H9 (cell line): ENCODE measurements around the gene FBXO42. TPM values are rescaled to one million over a fixed set of nuclear protein-coding genes. Genes with fewer than 3 reads are reported as not detected.

Source experiments
- DNase-seq: peaks from one replicate; pipeline ENCODE4 v3.0.0-alpha.2; 2017
- H2AFZ ChIP-seq: one replicate; pipeline ENCODE4 v1.6.1; 2013; ENCODE audit warnings: mild to moderate bottlenecking, low read length, control low read depth, moderate library complexity
- H2AK5ac ChIP-seq: 2 replicates; pipeline ENCODE4 v1.6.1; 2013; ENCODE audit warnings: low read length, control low read depth, mixed read lengths; ENCODE audit not compliant: insufficient read length
- H2BK120ac ChIP-seq: one replicate; pipeline ENCODE4 v1.6.1; 2013; ENCODE audit warnings: low read depth, mild to moderate bottlenecking, low read length, control low read depth, inconsistent platforms; ENCODE audit not compliant: poor library complexity, severe bottlenecking
- H2BK12ac ChIP-seq: 2 replicates; pipeline ENCODE4 v1.6.1; 2013; ENCODE audit warnings: low read length, control low read depth, mixed read lengths, low read depth; ENCODE audit not compliant: insufficient read length
- H2BK15ac ChIP-seq: 2 replicates; pipeline ENCODE4 v1.6.1; 2013; ENCODE audit warnings: low read depth, low read length, control low read depth
- H2BK20ac ChIP-seq: one replicate; pipeline ENCODE4 v1.6.1; 2013; ENCODE audit warnings: low read depth, mild to moderate bottlenecking, low read length, control low read depth, inconsistent platforms; ENCODE audit not compliant: poor library complexity, severe bottlenecking
- H2BK5ac ChIP-seq: 2 replicates; pipeline ENCODE4 v1.6.1; 2013; ENCODE audit warnings: low read length, control low read depth, mixed read lengths; ENCODE audit not compliant: insufficient read length
- H3K14ac ChIP-seq: 2 replicates; pipeline ENCODE4 v1.6.1; 2013; ENCODE audit warnings: low read length, control low read depth; ENCODE audit not compliant: insufficient read depth
- H3K18ac ChIP-seq: 2 replicates; pipeline ENCODE4 v1.6.1; 2013; ENCODE audit warnings: low read depth, mild to moderate bottlenecking, mixed read lengths, low read length, control low read depth; ENCODE audit not compliant: insufficient read length
- H3K23ac ChIP-seq: 2 replicates; pipeline ENCODE4 v1.6.1; 2013; ENCODE audit warnings: low read length, control low read depth, mixed read lengths, low read depth; ENCODE audit not compliant: insufficient read length
- H3K23me2 ChIP-seq: 2 replicates; pipeline ENCODE4 v1.6.1; 2013; ENCODE audit warnings: low read depth, mild to moderate bottlenecking, mixed read lengths, low read length, control low read depth; ENCODE audit not compliant: insufficient read length, poor library complexity, severe bottlenecking
- H3K27ac ChIP-seq: 2 replicates; pipeline ENCODE4 v1.5.1; 2013; ENCODE audit warnings: low read length, control low read depth, mixed read lengths, low read depth; ENCODE audit not compliant: insufficient read length
- H3K27me3 ChIP-seq: 2 replicates; pipeline ENCODE4 v1.6.1; 2013; ENCODE audit warnings: low read length, control low read depth, inconsistent platforms; ENCODE audit not compliant: insufficient read depth
- H3K4ac ChIP-seq: 2 replicates; pipeline ENCODE4 v1.6.1; 2013; ENCODE audit warnings: low read depth, mild to moderate bottlenecking, control low read depth, inconsistent platforms, low read length, moderate library complexity
- H3K4me1 ChIP-seq: 2 replicates; pipeline ENCODE4 v1.6.1; 2013; ENCODE audit warnings: low read length, control low read depth, inconsistent platforms; ENCODE audit not compliant: insufficient read depth
- H3K4me2 ChIP-seq: 2 replicates; pipeline ENCODE4 v1.6.1; 2013; ENCODE audit warnings: low read length, control low read depth, mixed read lengths; ENCODE audit not compliant: insufficient read length, insufficient read depth
- H3K56ac ChIP-seq: 2 replicates; pipeline ENCODE4 v1.6.1; 2013; ENCODE audit warnings: low read depth, mild to moderate bottlenecking, mixed read lengths, low read length, control low read depth; ENCODE audit not compliant: insufficient read length
- H3K79me1 ChIP-seq: 2 replicates; pipeline ENCODE4 v1.6.1; 2013; ENCODE audit warnings: low read depth, mild to moderate bottlenecking, moderate library complexity, low read length, control low read depth, inconsistent platforms; ENCODE audit not compliant: insufficient read depth, poor library complexity, severe bottlenecking
- H3K79me2 ChIP-seq: 2 replicates; pipeline ENCODE4 v1.6.1; 2013; ENCODE audit warnings: low read length, control low read depth, inconsistent platforms; ENCODE audit not compliant: insufficient read depth
- H3K9ac ChIP-seq: 2 replicates; pipeline ENCODE4 v1.6.1; 2013; ENCODE audit warnings: low read length, control low read depth, mixed read lengths; ENCODE audit not compliant: insufficient read length; ENCODE audit errors: extremely low read depth
- H3K9me3 ChIP-seq: one replicate; pipeline ENCODE4 v1.6.1; 2013; ENCODE audit warnings: low read depth, low read length, inconsistent platforms; ENCODE audit not compliant: control insufficient read depth
- H3T11ph ChIP-seq: one replicate; pipeline ENCODE4 v1.6.1; 2013; ENCODE audit warnings: mild to moderate bottlenecking, low read length, control low read depth, inconsistent platforms
- H4K20me1 ChIP-seq: one replicate; pipeline ENCODE4 v1.6.1; 2013; ENCODE audit not compliant: control insufficient read depth, insufficient read length, insufficient read depth
- H4K5ac ChIP-seq: 2 replicates; pipeline ENCODE4 v1.6.1; 2013; ENCODE audit warnings: low read depth, mild to moderate bottlenecking, mixed read lengths, low read length, control low read depth; ENCODE audit not compliant: insufficient read length
- H4K8ac ChIP-seq: replicated peaks from 2 replicates; pipeline ENCODE4 v1.6.1; 2013; ENCODE audit warnings: low read length, control low read depth, mixed read lengths, low read depth; ENCODE audit not compliant: insufficient read length
- H4K91ac ChIP-seq: 2 replicates; pipeline ENCODE4 v1.6.1; 2013; ENCODE audit warnings: low read depth, mild to moderate bottlenecking, moderate library complexity, mixed read lengths, low read length, control low read depth; ENCODE audit not compliant: insufficient read length
- H3K27ac Mint-ChIP-seq, 3 experiments: 2 replicates in 2 of 3; 3 replicates in 1 of 3; pipeline ENCODE4 v1.8.0; 2020 to 2021; ENCODE audit warnings: mixed read lengths in 3 of 3, mild to moderate bottlenecking in 1 of 3, moderate library complexity in 1 of 3
- H3K27me3 Mint-ChIP-seq: 2 replicates; pipeline ENCODE4 v1.8.0; 2021; ENCODE audit warnings: low read depth, mild to moderate bottlenecking, moderate library complexity, mixed read lengths
- H3K36me3 Mint-ChIP-seq, 3 experiments: 2 replicates in 2 of 3; 3 replicates in 1 of 3; pipeline ENCODE4 v1.8.0; 2020 to 2021; ENCODE audit warnings: low read depth in 3 of 3, mixed read lengths in 3 of 3; ENCODE audit not compliant: insufficient read depth in 1 of 3
- H3K4me1 Mint-ChIP-seq, 2 experiments: 2 replicates each; pipeline ENCODE4 v1.8.0; 2020; ENCODE audit warnings: mixed read lengths in 2 of 2
- H3K4me3 Mint-ChIP-seq, 2 experiments: 2 replicates in 1 of 2; 3 replicates in 1 of 2; pipeline ENCODE4 v1.8.0; 2020 to 2021; ENCODE audit warnings: mild to moderate bottlenecking in 2 of 2, mixed read lengths in 2 of 2, moderate library complexity in 1 of 2
- H3K9me3 Mint-ChIP-seq, 2 experiments: 2 replicates in 1 of 2; 3 replicates in 1 of 2; pipeline ENCODE4 v1.8.0; 2020; ENCODE audit warnings: mild to moderate bottlenecking in 2 of 2, mixed read lengths in 2 of 2, moderate library complexity in 1 of 2
- WGBS: extraction: QIAGEN DNeasy Blood & Tissue Kit; methylation state at CpG from one replicate; pipeline ENCODE4 v1.1.7; 2013; ENCODE audit warnings: missing lambda C conversion rate, low lambda C conversion rate, mixed read lengths; ENCODE audit not compliant: insufficient read length; ENCODE audit errors: extremely low coverage; 5-methylcytosine and 5-hydroxymethylcytosine counted together
- total RNA-seq: library from RNA; stranded (reverse); gene quantifications from 2 replicates; pipeline ENCODE4 v1.2.1, GENCODE V29; 2021
- TF ChIP-seq, protein P1 (sequence below): fragments of 200-600 bp; sonication (generic); conservative IDR thresholded peaks from 3 replicates; pipeline ENCODE4 v1.8.0; 2021; ENCODE audit warnings: antibody characterized with exemption, mild to moderate bottlenecking

The FBXO42 gene
- total RNA-seq, 1 experiment from 2014 or later, result 17.4 TPM

DNA sequence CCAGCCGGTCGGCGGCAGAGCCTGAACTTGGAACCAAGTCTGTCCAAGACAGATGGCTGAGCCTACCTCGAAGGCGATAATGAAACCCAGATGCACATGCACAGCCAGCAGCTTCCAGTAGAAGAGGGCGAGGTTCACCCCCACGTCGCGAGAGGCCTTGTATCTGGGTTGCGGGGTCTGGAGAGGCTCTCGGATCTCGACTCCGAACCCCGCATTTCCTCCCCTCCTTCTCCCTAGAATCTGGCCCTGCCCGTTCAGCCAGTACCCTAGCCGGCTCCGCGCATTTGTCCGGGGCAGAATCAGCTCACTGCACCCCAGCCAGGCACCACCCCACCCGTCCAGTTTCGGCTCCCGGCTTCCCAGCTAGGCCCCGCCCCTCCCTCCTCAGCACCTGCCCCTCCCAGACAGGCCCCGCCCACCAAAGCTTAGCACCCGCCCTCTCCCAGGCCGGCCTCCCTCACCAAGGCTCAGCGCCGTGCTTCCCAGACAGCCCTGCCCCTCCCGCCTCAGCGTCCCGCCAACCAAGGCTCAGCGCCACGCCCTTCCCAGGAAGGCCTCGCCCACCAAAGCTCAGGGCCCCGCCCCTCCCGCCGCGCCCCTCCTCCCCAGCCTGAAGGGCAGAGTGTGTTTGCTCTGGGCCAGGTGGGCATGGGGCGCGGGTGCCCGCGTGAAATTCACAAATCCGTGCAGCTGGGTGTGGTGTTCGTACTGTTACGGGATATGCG, 135.1 kb downstream of the FBXO42 start:
- Histone ChIP-seq H3T11ph (no peak overlapping the region), H3K18ac (no peak overlapping the region), H2AFZ (no peak overlapping the region), H2BK5ac (no peak overlapping the region), H2BK15ac (no peak overlapping the region), H3K23me2 (peaks cover 19% of the 10 kb centered on the region), H3K4me1 (peaks cover 6% of the 10 kb centered on the region; the same call in 1 of the 2 replicates), H3K4me2 (peak overlapping the region; percentile 92), H2BK20ac (no peak overlapping the region), H3K9me3 (no peaks in the 10 kb centered on the region), H4K5ac (no peak overlapping the region), H3K23ac (no peak overlapping the region), H3K27me3 (no peaks in the 10 kb centered on the region; the same call in 1 of the 2 replicates), H3K14ac (no peak overlapping the region), H3K27ac (no peak overlapping the region), H3K79me1 (no peaks in the 10 kb centered on the region), H3K56ac (no peak overlapping the region), H4K91ac (no peak overlapping the region), H2AK5ac (no peak overlapping the region), H2BK12ac (no peak overlapping the region), H3K9ac (no peak overlapping the region), H3K79me2 (no peaks in the 10 kb centered on the region), H2BK120ac (no peak overlapping the region), H4K8ac (no peak overlapping the region), H4K20me1 (no peaks in the 10 kb centered on the region), H3K4ac (no peak overlapping the region)
- H3K9me3 Mint-ChIP-seq, result no peaks in the 10 kb centered on the region
- no peaks in the 10 kb centered on the region for H3K36me3 Mint-ChIP-seq
- H3K4me3 Mint-ChIP-seq, result peak overlapping the region; percentile 72 to 88
- peaks cover 45% of the 10 kb centered on the region for H3K27me3 Mint-ChIP-seq
- WGBS, result no CpG with 5 or more reads among the region's 46 CpGs
- no peak overlapping the region; a peak in 1 of 7 replicates for H3K27ac Mint-ChIP-seq
- H3K4me1 Mint-ChIP-seq, result peaks cover 20 to 25% of the 10 kb centered on the region in 2 experiments
- DNase-seq, result peak; percentile 98
- TF ChIP-seq, protein P1, sequence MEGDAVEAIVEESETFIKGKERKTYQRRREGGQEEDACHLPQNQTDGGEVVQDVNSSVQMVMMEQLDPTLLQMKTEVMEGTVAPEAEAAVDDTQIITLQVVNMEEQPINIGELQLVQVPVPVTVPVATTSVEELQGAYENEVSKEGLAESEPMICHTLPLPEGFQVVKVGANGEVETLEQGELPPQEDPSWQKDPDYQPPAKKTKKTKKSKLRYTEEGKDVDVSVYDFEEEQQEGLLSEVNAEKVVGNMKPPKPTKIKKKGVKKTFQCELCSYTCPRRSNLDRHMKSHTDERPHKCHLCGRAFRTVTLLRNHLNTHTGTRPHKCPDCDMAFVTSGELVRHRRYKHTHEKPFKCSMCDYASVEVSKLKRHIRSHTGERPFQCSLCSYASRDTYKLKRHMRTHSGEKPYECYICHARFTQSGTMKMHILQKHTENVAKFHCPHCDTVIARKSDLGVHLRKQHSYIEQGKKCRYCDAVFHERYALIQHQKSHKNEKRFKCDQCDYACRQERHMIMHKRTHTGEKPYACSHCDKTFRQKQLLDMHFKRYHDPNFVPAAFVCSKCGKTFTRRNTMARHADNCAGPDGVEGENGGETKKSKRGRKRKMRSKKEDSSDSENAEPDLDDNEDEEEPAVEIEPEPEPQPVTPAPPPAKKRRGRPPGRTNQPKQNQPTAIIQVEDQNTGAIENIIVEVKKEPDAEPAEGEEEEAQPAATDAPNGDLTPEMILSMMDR, result no peak
